Measurements from ENCODE around the gene NAPG. TPM values are rescaled to one million over a fixed set of nuclear protein-coding genes. Genes with fewer than 3 reads are reported as not detected.

The NAPG gene
- total RNA-seq, 1 donor from 2014 or later: 32.0 TPM

DNA sequence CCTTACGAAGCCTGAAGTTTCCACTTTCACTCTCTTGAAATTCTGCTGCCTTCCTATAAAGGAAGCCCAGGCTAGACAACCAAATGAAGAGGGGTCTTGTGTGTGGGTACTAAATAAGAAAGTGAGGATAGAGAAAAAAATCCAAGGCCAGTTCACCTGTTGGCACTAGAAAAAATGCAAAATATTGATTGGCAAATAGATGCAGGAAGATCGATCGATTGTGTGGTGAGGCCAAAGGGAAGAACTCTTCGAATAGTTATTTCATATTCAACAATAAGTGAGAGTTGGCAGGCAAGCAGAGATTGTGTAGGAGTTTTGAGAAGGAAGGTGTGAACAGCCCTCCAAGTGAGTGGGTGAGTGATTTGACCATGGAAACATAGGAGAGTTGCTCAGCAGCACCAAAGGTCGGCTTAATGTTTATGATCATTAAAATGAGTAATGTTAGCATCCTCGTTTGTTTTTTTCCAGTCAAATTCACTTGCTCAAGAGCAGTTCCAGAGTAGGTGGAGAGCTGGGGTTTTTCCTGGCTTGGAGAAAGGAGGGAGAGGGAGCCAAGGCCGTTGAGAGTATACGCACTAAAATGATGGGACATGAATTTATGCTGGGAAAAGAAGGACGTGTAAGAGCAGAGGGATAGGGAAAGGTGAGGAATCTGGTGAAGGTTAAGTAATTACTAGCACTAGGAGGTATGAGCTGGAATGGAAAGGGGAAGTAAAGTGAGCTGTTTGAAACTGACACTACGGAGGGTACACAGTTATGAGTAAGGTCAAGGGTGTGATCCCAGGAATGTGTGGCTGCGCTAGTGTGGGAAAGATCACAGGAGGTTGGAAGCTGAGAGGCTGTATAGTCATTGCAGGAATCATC is 1.1 kb upstream of the NAPG start:
- Mint-ChIP-seq H3K36me3 (ENCODE audit: low read depth) (no peaks in the 10 kb centered on the region), H3K27ac (ENCODE audit: unreplicated experiment) (peak overlapping the region; percentile 4)
- no peak for TF ChIP-seq CTCF (IDR thresholded peaks at IDR 0.05)

DNA sequence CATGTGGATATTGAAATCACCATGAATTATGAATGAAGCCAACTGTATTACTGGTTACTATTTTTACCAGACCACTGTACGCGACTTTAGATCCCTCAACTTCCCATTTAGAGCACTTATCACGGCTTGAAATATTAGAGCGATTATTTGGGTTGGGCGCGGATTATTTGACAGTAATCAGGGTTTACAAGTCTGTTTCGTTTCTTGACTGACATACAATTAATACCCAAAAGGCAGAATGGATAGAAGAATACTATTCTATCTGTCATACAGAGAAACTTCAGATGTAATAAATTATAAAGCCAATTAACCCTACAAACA is 496 bp upstream of the NAPG start:
- H3K4me3 Mint-ChIP-seq (ENCODE audit: unreplicated experiment): peak overlapping the region; percentile 95
- H3K27me3 Mint-ChIP-seq (ENCODE audit: low read depth): no peaks in the 10 kb centered on the region
- no peak for TF ChIP-seq CTCF (IDR thresholded peaks at IDR 0.05)
- H3K36me3 Mint-ChIP-seq (ENCODE audit: low read depth): no peaks in the 10 kb centered on the region
- H3K27ac Mint-ChIP-seq (ENCODE audit: unreplicated experiment): peak overlapping the region; percentile 18
- no peak for DNase-seq (ENCODE audit: low spot score)
- peaks cover 40% of the 10 kb centered on the region for H3K4me1 Mint-ChIP-seq (ENCODE audit: low read depth)
- H3K9me3 Mint-ChIP-seq (ENCODE audit: low read depth): no peaks in the 10 kb centered on the region

More for the DNA sequence above, 1.1 kb upstream of the NAPG start:
- Mint-ChIP-seq H3K27me3 (ENCODE audit: low read depth) (no peaks in the 10 kb centered on the region), H3K4me1 (ENCODE audit: low read depth) (peaks cover 40% of the 10 kb centered on the region), H3K4me3 (ENCODE audit: unreplicated experiment) (peak overlapping the region; percentile 95), H3K9me3 (ENCODE audit: low read depth) (no peaks in the 10 kb centered on the region)
- no peak for DNase-seq (ENCODE audit: low spot score)

- Mint-ChIP-seq H3K27ac (ENCODE audit: unreplicated experiment) (peak overlapping the region; percentile 89), H3K4me1 (ENCODE audit: low read depth) (peaks cover 48% of the 10 kb centered on the region), H3K9me3 (ENCODE audit: low read depth) (no peaks in the 10 kb centered on the region), H3K36me3 (ENCODE audit: low read depth) (no peaks in the 10 kb centered on the region), H3K4me3 (ENCODE audit: unreplicated experiment) (peak overlapping the region; percentile 95), H3K27me3 (ENCODE audit: low read depth) (no peaks in the 10 kb centered on the region)
- no peak for TF ChIP-seq CTCF (IDR thresholded peaks at IDR 0.05)
- no peak for DNase-seq (ENCODE audit: low spot score)
Observed at GRCh38 chr18:10526561-10526949, 728 bp downstream of the NAPG start.

DNA sequence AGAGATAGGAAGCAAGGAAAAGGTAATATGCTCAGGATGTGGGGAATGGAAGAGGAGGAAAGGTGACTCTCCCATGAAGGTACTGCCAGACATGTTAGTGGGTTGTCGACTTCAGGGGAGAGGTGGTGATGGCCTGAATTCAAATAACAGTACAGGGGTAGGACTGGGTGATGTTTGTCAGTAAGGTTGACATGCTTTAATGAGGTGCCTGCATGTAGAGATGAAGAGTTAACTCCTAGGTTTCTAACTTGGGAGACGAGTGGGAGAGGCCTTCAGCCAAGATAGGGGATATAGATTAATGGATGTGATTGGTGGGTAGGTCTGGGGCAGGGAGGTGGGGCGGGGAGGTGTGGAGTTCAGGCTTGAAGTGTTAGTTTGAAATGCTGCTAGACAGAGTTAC is 2.6 kb downstream of the NAPG start:
- no peak for DNase-seq (ENCODE audit: low spot score)
- H3K4me1 Mint-ChIP-seq (ENCODE audit: low read depth): peaks cover 48% of the 10 kb centered on the region
- peaks cover 1% of the 10 kb centered on the region for H3K36me3 Mint-ChIP-seq (ENCODE audit: low read depth)
- no peaks in the 10 kb centered on the region for H3K27me3 Mint-ChIP-seq (ENCODE audit: low read depth)
- H3K9me3 Mint-ChIP-seq (ENCODE audit: low read depth): no peaks in the 10 kb centered on the region
- peak overlapping the region; percentile 41 for H3K27ac Mint-ChIP-seq (ENCODE audit: unreplicated experiment)
- peak overlapping the region; percentile 39 for H3K4me3 Mint-ChIP-seq (ENCODE audit: unreplicated experiment)
- TF ChIP-seq CTCF (IDR thresholded peaks at IDR 0.05): no peak

DNA sequence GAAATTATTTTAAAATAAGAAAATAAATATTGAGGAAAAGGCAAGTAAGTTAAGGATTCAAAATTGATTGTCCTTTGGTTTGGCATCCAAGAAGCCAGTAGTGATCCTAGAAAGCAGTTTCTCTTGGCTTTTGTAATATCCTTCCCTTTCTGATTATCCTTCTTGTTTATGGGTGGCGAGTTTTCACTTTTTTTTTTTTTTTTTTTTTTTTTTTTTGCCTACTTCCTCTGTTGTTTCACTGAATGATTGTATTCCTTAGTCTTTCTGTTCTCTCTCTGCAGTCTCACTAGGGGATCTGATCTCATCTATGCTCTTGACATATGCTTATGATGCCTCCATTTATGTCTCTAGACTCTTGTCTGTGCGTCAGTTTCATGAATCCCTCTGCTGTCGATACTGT is 4.2 kb downstream of the NAPG start:
- TF ChIP-seq CTCF (IDR thresholded peaks at IDR 0.05): no peak
- peak overlapping the region; percentile 50 for H3K27ac Mint-ChIP-seq (ENCODE audit: unreplicated experiment)
- H3K27me3 Mint-ChIP-seq (ENCODE audit: low read depth): no peaks in the 10 kb centered on the region
- H3K36me3 Mint-ChIP-seq (ENCODE audit: low read depth): peaks cover 5% of the 10 kb centered on the region
- H3K9me3 Mint-ChIP-seq (ENCODE audit: low read depth): no peaks in the 10 kb centered on the region
- H3K4me3 Mint-ChIP-seq (ENCODE audit: unreplicated experiment): no peak overlapping the region
- no peak for DNase-seq (ENCODE audit: low spot score)
- peaks cover 45% of the 10 kb centered on the region for H3K4me1 Mint-ChIP-seq (ENCODE audit: low read depth)
